SK-N-SH (cell line): Measurements from ENCODE around the gene LAMA4. TPM values are rescaled to one million over a fixed set of nuclear protein-coding genes. Genes with fewer than 3 reads are reported as not detected.

ENCODE experiments used
- CTCF ChIA-PET: fragments of 300-600, 350-600 bp; formaldehyde crosslinking; extraction: SDS; loops from one replicate; lab custom pipeline; 2021; lab: Yijun Ruan, JAX
- POLR2A ChIA-PET: fragments of 350-600 bp; sonication (Branson Sonifier 250); formaldehyde crosslinking; extraction: SDS; loops from one replicate; lab custom pipeline; 2020; ENCODE audit warnings: antibody characterized with exemption, inconsistent platforms; lab: Yijun Ruan, JAX
- DNase-seq: peaks from one replicate; pipeline ENCODE4 v3.0.0; 2012
- H2AFZ ChIP-seq: fragments of 200-600 bp; sonication (generic); 2 replicates; pipeline ENCODE4 v1.8.1; 2016; ENCODE audit warnings: antibody characterized with exemption, mild to moderate bottlenecking, low read depth
- H3F3A ChIP-seq: fragments of 200-600 bp; sonication (generic); replicated peaks from 2 replicates; pipeline ENCODE3; 2016; ENCODE audit warnings: antibody characterized with exemption, mild to moderate bottlenecking; ENCODE audit not compliant: insufficient read depth
- H3K27ac ChIP-seq, 2 experiments: fragments of 200-500 bp in 1 of 2; fragments of 200-600 bp in 1 of 2; sonication (Bioruptor generic) in 1 of 2; sonication (generic), shearing (Covaris generic) in 1 of 2; 2 replicates each; pipeline versions ENCODE4 v1.5.1 to v1.6.1; 2014 to 2016; ENCODE audit warnings: low read depth in 2 of 2, inconsistent platforms in 1 of 2, low read length in 1 of 2, mild to moderate bottlenecking in 1 of 2, mixed read lengths in 1 of 2
- H3K27me3 ChIP-seq: fragments of 200-600 bp; sonication (generic), shearing (Covaris generic); 2 replicates; pipeline ENCODE4 v1.6.1; 2016; ENCODE audit warnings: mixed run types; ENCODE audit not compliant: insufficient read depth
- H3K36me3 ChIP-seq, 2 experiments: fragments of 200-500 bp in 1 of 2; fragments of 200-600 bp in 1 of 2; sonication (Bioruptor generic) in 1 of 2; sonication (generic) in 1 of 2; replicated peaks in 1 of 2; 2 replicates each; pipeline versions ENCODE3 to v1.5.1; 2014 to 2016; ENCODE audit warnings: low read length in 1 of 2, mild to moderate bottlenecking in 1 of 2; ENCODE audit not compliant: insufficient read depth in 2 of 2, control insufficient read depth in 1 of 2
- H3K4me1 ChIP-seq, 2 experiments: fragments of 200-500 bp in 1 of 2; fragments of 200-600 bp in 1 of 2; sonication (Bioruptor generic) in 1 of 2; sonication (generic), shearing (Covaris generic) in 1 of 2; 2 replicates each; pipeline versions ENCODE4 v1.5.1 to v1.6.1; 2014 to 2016; ENCODE audit warnings: low read depth in 1 of 2, low read length in 1 of 2, mixed run types in 1 of 2; ENCODE audit not compliant: insufficient read depth in 2 of 2, control insufficient read depth in 1 of 2
- H3K4me2 ChIP-seq: fragments of 200-600 bp; sonication (generic), shearing (Covaris generic); 2 replicates; pipeline ENCODE4 v1.6.1; 2017; ENCODE audit warnings: mixed run types
- H3K4me3 ChIP-seq, 2 experiments: fragments of 200-500 bp in 1 of 2; fragments of 200-600 bp in 1 of 2; sonication (Bioruptor generic) in 1 of 2; sonication (generic), shearing (Covaris generic) in 1 of 2; 2 replicates each; pipeline versions ENCODE4 v1.5.1 to v1.8.1; 2014 to 2016; ENCODE audit warnings: low read depth in 2 of 2, inconsistent platforms in 1 of 2, low read length in 1 of 2, mild to moderate bottlenecking in 1 of 2, mixed read lengths in 1 of 2, moderate library complexity in 1 of 2
- H3K79me2 ChIP-seq: fragments of 200-600 bp; sonication (generic); 2 replicates; pipeline ENCODE4 v1.8.1; 2017; ENCODE audit warnings: mild to moderate bottlenecking; ENCODE audit not compliant: insufficient read depth
- H3K9ac ChIP-seq: fragments of 200-600 bp; sonication (generic); 2 replicates; pipeline ENCODE4 v1.6.1; 2017; ENCODE audit warnings: mixed run types
- H3K9me2 ChIP-seq: fragments of 200-600 bp; sonication (generic); 2 replicates; pipeline ENCODE4 v1.6.1; 2017; ENCODE audit warnings: mixed run types
- H3K9me3 ChIP-seq: fragments of 200-600 bp; sonication (generic); 2 replicates; pipeline ENCODE4 v1.6.1; 2017; ENCODE audit warnings: mixed run types, mild to moderate bottlenecking, moderate library complexity
- H4K20me1 ChIP-seq: fragments of 200-600 bp; sonication (generic); 2 replicates; pipeline ENCODE4 v1.6.1; 2017; ENCODE audit warnings: mild to moderate bottlenecking, mixed run types; ENCODE audit not compliant: insufficient read depth
- EP300 ChIP-seq, 2 experiments: IDR thresholded peaks; 2 replicates each; pipeline versions ENCODE4 v1.4.0 to v1.6.1; 2012; ENCODE audit warnings: borderline replicate concordance in 1 of 2, low read depth in 1 of 2, low read length in 1 of 2
- FOXJ3 ChIP-seq: sonication (generic); formaldehyde crosslinking; IDR thresholded peaks from 2 replicates; pipeline ENCODE4 v1.5.1; 2020; ENCODE audit warnings: mild to moderate bottlenecking, missing genetic modification reagents
- JUND ChIP-seq: IDR thresholded peaks from 2 replicates; pipeline ENCODE4 v1.4.0; 2012
- NFIC ChIP-seq: IDR thresholded peaks from 2 replicates; pipeline ENCODE4 v1.4.0; 2012; ENCODE audit warnings: borderline replicate concordance
- NRF1 ChIP-seq: IDR thresholded peaks from 2 replicates; pipeline ENCODE4 v1.6.1; 2012; ENCODE audit warnings: low read depth, mild to moderate bottlenecking, low read length
- RXRA ChIP-seq: IDR thresholded peaks from 2 replicates; pipeline ENCODE4 v1.4.0; 2012; ENCODE audit warnings: low read depth, mild to moderate bottlenecking, borderline replicate concordance
- SIN3A ChIP-seq: IDR thresholded peaks from 2 replicates; pipeline ENCODE4 v1.6.1; 2012; ENCODE audit warnings: low read depth, mild to moderate bottlenecking, low read length, moderate library complexity, borderline replicate concordance
- TCF12 ChIP-seq: IDR thresholded peaks from 2 replicates; pipeline ENCODE4 v1.4.0; 2012
- TEAD4 ChIP-seq: IDR thresholded peaks from 2 replicates; pipeline ENCODE4 v1.4.0; 2012; ENCODE audit warnings: mild to moderate bottlenecking, borderline replicate concordance; ENCODE audit not compliant: insufficient read depth
- USF2 ChIP-seq: fragments of 150-350 bp; IDR thresholded peaks from 2 replicates; pipeline ENCODE4 v1.6.1; 2017; ENCODE audit warnings: antibody characterized with exemption, low read length, low read depth, borderline replicate concordance
- WGBS: methylation state at CpG from one replicate; pipeline ENCODE4 v1.1.6; 2017; ENCODE audit warnings: low lambda C conversion rate; 5-methylcytosine and 5-hydroxymethylcytosine counted together
- polyA plus RNA-seq, 3 experiments: library from polyadenylated mRNA; depleted of rRNA; stranded (reverse); fragments of >200 nt; gene quantifications; 2 replicates each; pipeline ENCODE4 v1.2.3, GENCODE V29; 2012
- TF ChIP-seq, protein P1 (sequence below): fragments of 150-350 bp; IDR thresholded peaks from 2 replicates; pipeline ENCODE4 v1.6.1; 2016; ENCODE audit warnings: mild to moderate bottlenecking, low read depth, low read length
- TF ChIP-seq, protein P2 (sequence below): IDR thresholded peaks from 2 replicates; pipeline ENCODE4 v1.4.0; 2012; ENCODE audit warnings: low read depth, borderline replicate concordance

The LAMA4 gene
- polyA plus RNA-seq, 1 of the 3 experiments (the other 2 are of a cell fraction) = 9.4 TPM

- 94% methylated on average over 1 of the region's 1 CpG for WGBS
Observed at GRCh38 chr6:112190164-112190563, 64.2 kb downstream of the LAMA4 start.

GRCh38 chr6:112189494-112189893, 64.9 kb downstream of the LAMA4 start:
- peaks cover 0 to 16% of the 10 kb centered on the region in 2 experiments for H3K36me3 ChIP-seq
- no peak for DNase-seq
- CTCF ChIA-PET = interaction anchor here (0.6 to 12.9 kb wide), 9 partner anchors 10 to 179 kb away, joined by 3 to 92 read pairs (median 3); no protein-coding TSS in a partner anchor

More at GRCh38 chr6:112190164-112190563, 64.2 kb downstream of the LAMA4 start:
- H3K9me3 ChIP-seq = no peaks in the 10 kb centered on the region
- H3K27me3 ChIP-seq = no peaks in the 10 kb centered on the region
- no peaks in the 10 kb centered on the region for H3K9me2 ChIP-seq
- no peak overlapping the region for H3K9ac ChIP-seq
- peaks cover 0 to 17% of the 10 kb centered on the region in 2 experiments; a peak in 2 of 4 replicates for H3K4me1 ChIP-seq
- no peak overlapping the region for H3K4me3 ChIP-seq
- POLR2A ChIA-PET = no interaction called here
- no peaks in the 10 kb centered on the region for H4K20me1 ChIP-seq
- DNase-seq = no peak
- CTCF ChIA-PET = interaction anchor here (0.7 to 12.9 kb wide), 2 partner anchors 10 to 39 kb away, joined by 3 to 92 read pairs; no protein-coding TSS in a partner anchor
- H3K27ac ChIP-seq = peak overlapping the region in 1 of 2 experiments; percentile 76; a peak in 3 of 4 replicates
- H3K4me2 ChIP-seq = no peak overlapping the region
- no peak overlapping the region for H2AFZ ChIP-seq
- H3F3A ChIP-seq = no peaks in the 10 kb centered on the region
- no peak for TF ChIP-seq TEAD4
- TF ChIP-seq, protein P1, sequence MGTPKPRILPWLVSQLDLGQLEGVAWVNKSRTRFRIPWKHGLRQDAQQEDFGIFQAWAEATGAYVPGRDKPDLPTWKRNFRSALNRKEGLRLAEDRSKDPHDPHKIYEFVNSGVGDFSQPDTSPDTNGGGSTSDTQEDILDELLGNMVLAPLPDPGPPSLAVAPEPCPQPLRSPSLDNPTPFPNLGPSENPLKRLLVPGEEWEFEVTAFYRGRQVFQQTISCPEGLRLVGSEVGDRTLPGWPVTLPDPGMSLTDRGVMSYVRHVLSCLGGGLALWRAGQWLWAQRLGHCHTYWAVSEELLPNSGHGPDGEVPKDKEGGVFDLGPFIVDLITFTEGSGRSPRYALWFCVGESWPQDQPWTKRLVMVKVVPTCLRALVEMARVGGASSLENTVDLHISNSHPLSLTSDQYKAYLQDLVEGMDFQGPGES = no peak
- TF ChIP-seq SIN3A = no peak
- no peak for TF ChIP-seq RXRA
- TF ChIP-seq USF2 = no peak
- TF ChIP-seq NRF1 = no peak
- no peak for TF ChIP-seq FOXJ3 (CRISPR knock-in tag)
- TF ChIP-seq, protein P2, sequence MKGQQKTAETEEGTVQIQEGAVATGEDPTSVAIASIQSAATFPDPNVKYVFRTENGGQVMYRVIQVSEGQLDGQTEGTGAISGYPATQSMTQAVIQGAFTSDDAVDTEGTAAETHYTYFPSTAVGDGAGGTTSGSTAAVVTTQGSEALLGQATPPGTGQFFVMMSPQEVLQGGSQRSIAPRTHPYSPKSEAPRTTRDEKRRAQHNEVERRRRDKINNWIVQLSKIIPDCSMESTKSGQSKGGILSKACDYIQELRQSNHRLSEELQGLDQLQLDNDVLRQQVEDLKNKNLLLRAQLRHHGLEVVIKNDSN = no peak
- no peaks in the 10 kb centered on the region for H3K79me2 ChIP-seq
- H3K36me3 ChIP-seq = peaks cover 0 to 14% of the 10 kb centered on the region in 2 experiments

More at GRCh38 chr6:112189494-112189893, 64.9 kb downstream of the LAMA4 start:
- Histone ChIP-seq H3K9me3 (no peaks in the 10 kb centered on the region), H3K4me1 (peaks cover 0 to 15% of the 10 kb centered on the region in 2 experiments; a peak in 2 of 4 replicates), H3K9me2 (no peaks in the 10 kb centered on the region), H3K9ac (no peak overlapping the region), H3K79me2 (no peaks in the 10 kb centered on the region), H4K20me1 (no peaks in the 10 kb centered on the region), H3K4me2 (no peak overlapping the region), H3K4me3 (no peak overlapping the region), H3F3A (no peaks in the 10 kb centered on the region), H2AFZ (no peak overlapping the region), H3K27ac (peak overlapping the region; percentile 18 to 76; a peak in 3 of 4 replicates), H3K27me3 (no peaks in the 10 kb centered on the region)
- WGBS = 41% methylated on average over 5 of the region's 5 CpGs
- POLR2A ChIA-PET = no interaction called here
- TF ChIP-seq TCF12 = peak; percentile 54; the same call in 1 of the 2 replicates
- peak in 1 of 2 experiments; percentile 26; a peak in 1 of 4 replicates for TF ChIP-seq EP300 (IDR thresholded peaks at IDR 0.05; ENCODE audit: borderline replicate concordance in 1 of 2, low read depth in 1 of 2, low read length in 1 of 2)
- peak; percentile 38 for TF ChIP-seq NFIC
- 0 out of 2 replicates have a peak, but pooled peaks have one; percentile 4 for TF ChIP-seq JUND
- TF ChIP-seq, protein P1 = no peak
